Measurements from ENCODE around the gene SLC22A2.

The SLC22A2 gene

DNA sequence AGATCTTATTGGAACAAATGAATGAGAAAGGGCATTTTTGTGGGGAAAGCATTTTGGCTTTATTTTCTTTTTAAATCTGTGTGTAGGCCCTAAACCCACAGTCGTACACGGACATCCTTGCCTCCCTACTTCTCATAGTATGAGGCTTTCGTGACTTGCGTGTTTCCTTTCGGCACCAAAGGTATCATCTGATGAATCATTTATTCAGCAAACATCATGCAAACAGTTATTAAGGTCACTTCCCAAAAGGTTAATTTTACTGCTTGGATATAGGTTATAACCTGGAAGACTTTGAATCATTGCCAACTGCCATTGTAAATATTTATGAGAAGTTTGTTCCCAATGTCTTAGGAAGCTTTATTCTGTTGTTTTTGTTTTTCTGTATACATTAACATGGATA lies 15.1 kb upstream of the SLC22A2 start:
- no peak for DNase-seq (ENCODE audit: low read depth in 2 of 2)

DNA sequence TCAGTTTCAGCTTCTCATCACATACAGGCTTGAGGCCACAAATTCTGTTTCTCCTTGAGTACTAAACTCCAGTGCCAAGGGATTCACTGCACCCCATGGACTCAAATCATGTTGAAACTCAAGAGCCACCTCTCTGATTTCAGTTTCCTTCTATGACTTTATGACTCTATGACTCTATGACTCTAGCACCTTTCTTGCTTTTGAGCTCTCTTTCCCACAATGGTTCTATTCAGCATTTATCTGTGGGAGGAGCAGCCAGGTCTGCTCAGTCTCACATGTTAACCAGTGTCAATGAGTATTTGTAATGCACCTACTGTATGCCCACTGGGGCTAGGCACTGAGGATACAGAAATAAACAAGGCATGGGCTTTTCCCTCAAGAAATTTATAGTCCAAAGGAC lies 14.6 kb upstream of the SLC22A2 start:
- DNase-seq (ENCODE audit: low read depth in 2 of 2): no peak

DNA sequence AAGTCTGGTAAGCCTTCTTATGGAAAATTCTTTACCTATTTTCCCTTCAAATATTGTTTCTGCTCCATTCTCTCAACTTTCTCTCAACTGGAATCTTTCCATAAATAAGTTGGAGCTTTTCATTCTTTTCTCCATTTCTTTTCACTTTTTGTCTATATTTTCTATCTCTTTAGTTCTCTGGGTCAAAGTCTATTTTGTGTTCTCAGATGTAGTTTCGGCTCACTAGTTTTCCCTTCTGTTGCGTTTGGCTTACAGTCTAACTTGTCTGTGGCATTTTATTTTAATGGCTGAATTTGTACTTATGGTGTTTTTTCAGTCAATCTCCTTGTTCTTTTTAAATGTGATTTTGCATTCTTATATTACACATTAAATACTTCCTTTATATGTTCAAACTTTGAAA lies 14.1 kb upstream of the SLC22A2 start:
- no peak for DNase-seq (ENCODE audit: low read depth in 2 of 2)

DNA sequence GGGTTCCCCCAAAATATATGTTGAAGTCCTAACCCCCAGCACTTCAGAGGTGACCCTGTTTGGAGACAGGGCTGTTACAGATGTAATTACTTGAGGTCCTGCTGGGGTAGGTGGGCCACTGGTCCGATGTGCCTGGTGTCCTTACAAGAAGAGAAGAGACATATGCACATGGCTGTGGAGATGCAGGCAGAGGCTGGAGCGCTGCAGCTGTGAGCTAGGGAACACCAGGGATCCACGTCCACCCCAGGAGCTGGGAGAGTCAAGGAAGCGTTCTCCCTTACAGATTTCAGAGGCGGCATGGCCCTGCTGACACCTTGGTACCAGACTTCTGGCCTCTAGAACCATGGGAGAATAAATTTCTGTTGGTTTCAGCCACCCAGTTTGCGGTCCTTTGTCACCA lies 11.7 kb upstream of the SLC22A2 start:
- DNase-seq (ENCODE audit: low read depth in 2 of 2): no peak

DNA sequence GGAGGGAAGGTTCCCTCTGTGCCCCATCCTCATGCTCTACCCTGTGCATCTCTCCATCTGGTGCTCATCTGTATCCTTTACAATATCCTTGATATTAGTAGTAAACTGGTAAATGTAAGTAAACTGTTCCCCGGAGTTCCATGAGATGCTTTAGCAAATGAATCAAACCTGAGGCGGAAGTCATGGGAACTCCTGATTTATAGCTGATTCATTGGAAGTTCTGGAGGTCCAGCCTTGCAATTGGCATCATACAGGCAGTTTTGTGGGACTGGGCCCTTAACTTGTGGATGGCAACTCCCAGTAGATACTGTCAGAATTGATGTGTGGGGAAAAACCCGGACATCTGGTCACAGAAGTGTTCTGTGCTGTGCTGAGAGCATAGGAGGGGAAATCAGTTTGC lies 11.2 kb upstream of the SLC22A2 start:
- DNase-seq (ENCODE audit: low read depth in 2 of 2): no peak

DNA sequence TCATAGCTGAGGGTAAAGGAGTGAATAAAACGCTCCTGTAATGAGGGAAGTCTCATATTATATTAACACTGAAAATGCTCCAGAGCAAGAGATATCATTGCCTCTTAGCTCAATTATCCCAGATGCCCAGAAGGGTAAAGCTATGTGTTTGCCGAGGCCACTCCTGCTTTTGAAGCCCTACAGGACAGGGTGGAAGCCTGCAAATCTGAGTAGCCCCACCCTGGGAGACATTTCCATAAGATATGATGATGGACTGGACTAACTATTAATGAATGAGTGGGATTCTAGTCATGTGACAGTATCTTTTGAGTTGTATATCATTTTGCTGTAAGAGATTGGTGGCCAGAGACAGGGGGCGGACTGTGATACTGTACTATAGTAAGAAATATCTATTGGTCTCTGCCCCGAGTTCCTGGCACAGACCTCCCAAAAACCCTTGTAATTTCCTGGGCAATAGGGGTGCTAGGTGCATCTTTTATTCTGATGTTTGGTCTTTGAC lies 10.5 kb upstream of the SLC22A2 start:
- no peak for DNase-seq (ENCODE audit: low read depth in 2 of 2)

DNA sequence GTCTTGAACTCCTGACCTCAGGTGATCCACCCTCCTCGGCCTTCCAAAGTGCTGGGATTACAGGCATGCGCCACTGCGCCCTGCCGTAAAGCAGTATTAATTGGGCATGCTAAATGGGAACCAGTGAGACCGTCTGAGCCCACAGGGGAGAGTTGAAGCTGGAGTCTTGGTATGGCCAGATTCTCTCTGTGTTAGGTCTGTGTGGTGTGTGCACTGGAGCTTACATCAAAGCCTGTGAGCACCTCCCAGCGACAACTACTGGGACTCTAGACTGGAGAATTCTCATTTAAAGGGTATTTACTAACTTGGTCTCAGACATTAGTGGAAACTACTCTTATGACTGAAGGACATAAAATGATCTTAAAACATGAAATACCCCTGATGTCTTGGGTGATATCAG lies 8.5 kb upstream of the SLC22A2 start:
- DNase-seq (ENCODE audit: low read depth in 2 of 2): no peak

DNA sequence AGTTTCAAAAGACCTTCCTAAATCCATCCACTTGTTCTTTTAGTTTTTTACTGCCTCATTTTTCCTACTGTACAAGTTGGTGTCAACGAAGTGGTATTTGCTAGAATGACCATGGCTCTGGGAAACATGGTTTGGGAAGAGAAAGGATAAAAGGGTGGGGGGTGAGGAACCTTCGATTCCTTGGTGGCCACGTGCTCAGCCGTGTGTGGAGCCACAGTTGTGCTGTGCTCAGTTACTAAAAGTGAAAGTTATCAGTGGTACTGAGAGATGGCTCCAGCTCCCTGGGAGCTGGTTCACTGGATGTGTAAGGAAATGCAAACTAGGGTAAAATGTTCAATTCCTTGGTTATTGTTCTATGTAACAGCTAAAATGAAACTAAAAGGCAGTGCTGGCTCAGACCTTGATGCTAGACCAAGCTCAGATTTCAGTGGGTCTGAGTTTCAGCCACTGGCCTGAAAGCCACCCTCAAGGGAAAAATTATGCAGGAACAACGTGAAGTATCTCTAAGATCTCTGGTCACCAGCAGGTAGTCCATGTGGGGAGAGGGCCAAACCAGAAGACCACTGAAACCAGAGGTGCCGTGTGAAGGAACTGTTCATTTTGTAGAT lies 7.4 kb upstream of the SLC22A2 start:
- no peak for DNase-seq (ENCODE audit: low read depth in 2 of 2)

DNA sequence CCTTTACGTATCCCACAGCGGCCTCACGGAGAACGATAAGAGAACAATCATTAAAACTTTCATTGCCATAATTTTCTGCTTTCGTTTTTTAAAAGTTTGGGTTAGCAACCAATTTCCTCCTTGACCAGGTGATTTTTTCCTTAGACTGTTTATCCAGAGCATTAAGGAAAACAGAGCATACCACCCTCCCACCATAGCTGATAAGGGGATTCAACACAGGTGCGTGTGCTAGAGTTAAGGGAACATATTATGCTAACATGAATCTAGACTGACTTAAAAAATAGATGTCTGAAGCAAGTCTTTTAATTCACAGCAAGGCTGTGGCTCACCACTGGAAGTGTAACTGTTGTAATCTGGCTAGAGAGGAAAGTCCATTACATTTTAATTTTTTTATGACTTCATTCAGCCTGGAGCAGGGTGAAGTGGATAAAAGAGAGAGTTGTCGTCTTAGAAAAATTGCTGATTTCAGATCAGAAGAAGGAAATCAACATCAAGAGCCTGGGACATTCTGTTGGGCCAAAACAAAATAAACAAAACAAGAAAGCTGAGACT lies 5.5 kb upstream of the SLC22A2 start:
- no peak for DNase-seq (ENCODE audit: low read depth in 2 of 2)

DNA sequence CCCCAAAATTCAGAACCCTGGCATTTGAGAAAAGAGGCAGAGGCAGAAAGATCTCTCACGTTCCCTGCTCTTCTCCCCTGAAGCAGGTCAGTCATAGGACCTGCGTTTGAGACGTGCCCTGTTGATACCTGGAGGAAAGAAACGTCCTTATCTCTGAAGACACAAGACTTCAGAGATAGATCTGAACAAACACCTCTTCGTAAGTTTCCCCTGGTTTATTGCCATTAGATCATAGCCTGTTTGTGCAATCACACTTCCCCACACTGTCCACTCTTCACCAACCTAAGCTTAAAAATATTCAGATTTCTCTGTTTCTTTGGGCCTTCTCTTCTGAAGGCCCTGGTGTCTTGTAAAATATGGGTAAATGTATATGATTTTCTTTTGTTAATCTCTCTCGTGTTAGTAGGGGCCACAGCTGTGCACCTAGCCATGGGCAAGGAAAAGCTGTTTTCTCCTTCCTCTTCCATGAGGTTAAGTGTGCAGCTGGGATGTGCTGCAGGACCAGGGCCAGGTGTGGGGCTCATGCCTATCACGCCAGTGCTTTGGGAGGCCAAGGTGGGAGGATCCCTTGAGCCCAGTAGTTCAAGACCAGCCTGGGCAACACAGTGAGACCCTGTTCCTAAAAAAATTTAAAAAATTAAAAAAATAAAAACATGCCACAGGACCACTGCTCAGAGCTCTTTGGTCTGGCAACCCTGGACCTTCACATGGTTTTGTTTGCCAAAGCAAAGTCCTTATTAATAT lies 4.7 kb upstream of the SLC22A2 start:
- no peak for DNase-seq (ENCODE audit: low read depth in 2 of 2)

DNA sequence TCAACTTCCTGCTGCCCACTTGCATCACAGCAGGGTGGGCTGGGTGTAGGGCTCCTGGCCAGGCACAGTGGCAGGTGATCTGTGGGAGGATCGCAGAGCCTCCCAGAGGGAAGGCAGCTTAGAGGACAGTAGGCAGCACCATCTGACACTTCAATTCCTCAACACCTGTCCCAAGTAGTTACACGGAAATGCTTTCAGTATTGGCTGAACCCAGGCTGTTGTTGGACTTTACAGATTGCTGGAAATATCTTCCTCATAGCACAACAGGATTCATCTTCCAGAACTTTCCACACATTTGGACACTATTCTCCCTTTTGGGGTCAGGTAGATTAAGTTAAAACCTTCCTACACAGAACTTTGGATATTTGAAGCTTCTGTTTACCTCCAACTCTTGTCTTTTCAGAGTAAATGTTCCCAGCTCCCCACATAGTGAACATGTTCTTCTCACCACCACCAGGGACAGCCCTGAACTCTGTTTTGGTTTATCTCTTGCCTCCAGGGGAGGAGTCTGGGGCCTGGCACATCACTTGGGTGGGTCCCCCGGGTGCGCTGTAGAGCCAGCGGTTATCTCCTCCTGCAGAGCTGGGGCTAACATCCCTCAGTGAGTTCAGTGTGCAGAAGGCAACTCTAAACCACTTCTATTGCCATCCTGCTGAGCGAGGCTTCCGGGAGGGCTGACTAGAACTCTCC lies 3.5 kb upstream of the SLC22A2 start:
- no peak for DNase-seq (ENCODE audit: low read depth in 2 of 2)

DNA sequence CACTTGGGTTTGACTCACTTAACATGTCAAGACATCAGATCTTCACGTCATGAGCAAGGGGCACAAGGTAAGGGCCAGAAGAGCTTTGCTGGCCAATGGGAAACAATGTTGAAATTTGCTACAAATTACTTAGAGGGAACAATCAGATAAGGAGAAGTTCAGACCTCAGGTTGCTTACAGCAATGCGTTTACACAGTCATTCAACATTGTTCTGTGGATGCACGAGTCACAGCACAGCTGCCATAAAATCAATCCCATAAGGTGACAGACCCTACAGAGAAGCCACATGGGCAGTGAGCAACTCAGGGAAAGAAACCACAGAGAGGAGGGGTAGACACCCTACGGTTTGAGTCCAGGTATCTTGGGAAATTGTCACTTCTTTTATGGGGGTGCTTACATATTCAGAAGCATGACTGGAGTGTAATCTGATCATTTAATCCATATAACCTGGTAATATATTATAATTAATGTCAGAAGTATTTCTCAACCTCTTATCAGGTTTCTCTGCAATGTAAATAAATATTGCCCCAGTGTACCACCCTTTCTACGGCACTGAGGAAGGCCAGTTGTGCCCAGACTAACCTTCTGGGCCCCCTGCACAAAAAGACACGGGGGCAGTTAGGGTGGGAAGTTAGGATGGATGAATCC lies 2.3 kb upstream of the SLC22A2 start:
- DNase-seq (ENCODE audit: low read depth in 2 of 2): no peak

DNA sequence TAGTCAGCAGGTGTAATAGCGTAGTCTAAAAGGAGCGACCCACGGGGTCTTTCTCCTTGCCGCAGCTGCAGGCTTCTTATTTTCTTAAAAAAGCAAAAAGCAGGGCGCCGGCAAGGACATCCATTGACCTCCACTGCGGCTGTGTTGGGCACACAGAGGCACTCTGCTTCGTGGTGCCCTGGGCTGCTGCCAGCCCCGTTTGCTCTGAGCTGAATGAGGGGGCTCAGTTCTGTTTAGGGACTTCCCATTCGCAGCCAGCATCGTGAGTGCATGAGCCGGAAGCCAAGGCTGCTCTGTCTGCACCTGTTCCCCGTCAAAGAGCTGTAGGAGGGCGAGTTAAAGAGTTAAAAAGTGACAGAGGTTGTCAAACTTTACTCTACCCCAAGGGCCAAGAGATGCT lies 1.7 kb upstream of the SLC22A2 start:
- DNase-seq (ENCODE audit: low read depth in 2 of 2): no peak

DNA sequence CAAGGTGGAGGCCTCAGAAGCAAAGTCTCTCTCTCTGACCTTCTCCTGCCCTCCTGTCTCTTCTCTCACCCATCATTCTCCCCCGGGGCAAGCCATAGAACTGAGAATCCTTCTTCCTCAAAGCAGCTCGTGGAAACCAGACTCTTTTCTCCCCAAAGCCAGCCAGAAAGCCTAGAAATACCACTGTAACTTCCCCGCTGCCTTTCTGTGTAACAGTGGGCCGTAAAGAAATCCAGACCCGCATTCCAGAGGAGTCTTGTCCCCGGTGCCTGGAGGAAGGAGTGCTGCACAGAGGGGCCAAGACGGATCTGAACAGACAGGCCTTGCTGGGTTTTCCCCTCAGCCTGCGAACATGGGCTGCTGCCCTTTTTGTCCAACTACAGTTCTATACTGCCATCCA lies 977 bp upstream of the SLC22A2 start:
- no peak for DNase-seq (ENCODE audit: low read depth in 2 of 2)

DNA sequence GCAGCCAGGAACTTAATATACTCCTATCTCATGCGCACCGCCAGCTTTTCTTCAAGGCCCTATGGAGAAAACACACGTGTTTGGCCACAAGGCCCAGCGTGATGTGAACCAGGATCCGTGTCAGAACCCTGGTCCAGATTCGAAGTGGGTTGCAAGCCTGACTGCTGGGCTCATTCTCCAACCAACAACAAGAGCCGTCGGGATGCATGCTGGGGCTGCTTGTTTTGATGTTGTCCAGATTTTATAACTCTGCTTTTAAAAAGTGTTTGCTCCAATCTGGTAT lies 463 bp upstream of the SLC22A2 start:
- no peak for DNase-seq (ENCODE audit: low read depth in 2 of 2)

DNA sequence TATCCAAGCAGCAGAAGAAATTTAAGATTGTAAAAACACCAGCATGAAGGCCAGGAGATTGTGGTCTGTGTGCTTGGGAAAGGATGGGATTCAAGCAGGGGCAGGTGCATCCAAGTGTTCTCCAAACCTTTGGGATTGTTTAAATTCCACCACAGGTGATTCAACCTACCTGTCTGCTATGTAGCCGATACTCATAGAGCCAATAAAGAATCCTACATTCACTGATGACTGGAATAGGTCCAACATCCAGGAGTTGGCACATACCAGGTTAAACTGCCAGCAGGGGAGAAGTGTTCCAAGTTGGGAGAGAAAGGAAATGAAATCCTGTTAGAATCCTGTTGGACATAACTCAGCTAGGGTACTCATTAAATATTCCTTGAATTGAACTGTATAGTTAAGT lies 2.2 kb downstream of the SLC22A2 start:
- DNase-seq (ENCODE audit: low read depth in 2 of 2): no peak

DNA sequence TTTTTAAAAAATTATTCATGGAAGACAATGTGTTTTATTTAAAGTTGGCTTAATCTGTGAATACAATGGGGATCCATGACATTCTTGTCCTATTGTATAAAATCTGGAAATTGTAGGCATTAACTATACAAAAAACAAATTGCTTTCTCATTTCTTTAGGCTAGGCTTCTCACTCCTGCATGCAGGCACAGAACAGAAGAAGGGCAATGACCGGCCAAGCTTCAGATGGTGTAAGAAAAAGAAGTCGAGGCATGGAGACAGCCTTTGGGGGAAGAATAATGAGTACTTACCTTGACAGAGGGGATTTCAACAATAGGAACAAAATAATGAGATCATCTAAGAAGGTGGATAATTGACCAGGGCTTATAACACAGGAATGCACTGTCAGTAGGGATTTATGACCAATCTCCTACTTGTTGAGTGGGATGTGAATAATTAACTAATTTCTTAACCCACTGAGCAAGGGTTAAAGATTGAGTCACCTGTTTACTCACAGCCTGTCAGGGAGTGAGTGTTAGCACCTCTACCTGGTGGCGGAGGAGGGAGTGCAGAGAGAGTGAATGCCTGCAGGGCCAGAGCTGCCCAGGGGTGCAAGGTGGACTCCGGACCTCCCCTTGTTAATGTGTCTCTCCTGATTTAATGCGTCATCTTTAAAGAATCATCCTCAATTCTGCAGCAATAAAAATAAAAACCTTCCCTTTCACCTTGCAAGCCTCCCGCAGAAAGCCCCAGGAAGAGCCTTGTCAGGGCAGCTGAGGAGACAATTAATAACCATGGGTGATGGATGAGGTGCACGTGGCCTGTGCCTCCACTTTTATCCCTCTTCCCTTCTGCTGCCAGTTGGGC lies 3.9 kb downstream of the SLC22A2 start:
- no peak for DNase-seq (ENCODE audit: low read depth in 2 of 2)

DNA sequence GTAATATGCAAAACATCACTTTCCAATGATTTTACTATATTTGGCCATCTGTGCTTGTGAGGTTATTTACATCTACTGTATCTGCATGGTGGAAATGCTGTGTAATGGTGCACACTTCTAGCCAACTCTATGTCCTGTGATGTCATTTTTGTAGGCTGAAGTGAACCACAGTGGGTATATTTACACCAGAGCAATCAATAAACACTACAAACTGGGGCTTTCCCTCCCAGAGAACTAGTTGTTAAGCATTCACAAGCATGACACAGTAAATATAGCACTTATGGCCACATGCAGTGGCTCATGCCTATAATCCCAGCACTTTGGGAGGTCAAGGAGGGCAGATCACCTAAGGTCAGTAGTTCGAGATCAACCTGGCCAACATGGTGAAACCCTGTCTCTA lies 4.9 kb downstream of the SLC22A2 start:
- DNase-seq (ENCODE audit: low read depth in 2 of 2): no peak

DNA sequence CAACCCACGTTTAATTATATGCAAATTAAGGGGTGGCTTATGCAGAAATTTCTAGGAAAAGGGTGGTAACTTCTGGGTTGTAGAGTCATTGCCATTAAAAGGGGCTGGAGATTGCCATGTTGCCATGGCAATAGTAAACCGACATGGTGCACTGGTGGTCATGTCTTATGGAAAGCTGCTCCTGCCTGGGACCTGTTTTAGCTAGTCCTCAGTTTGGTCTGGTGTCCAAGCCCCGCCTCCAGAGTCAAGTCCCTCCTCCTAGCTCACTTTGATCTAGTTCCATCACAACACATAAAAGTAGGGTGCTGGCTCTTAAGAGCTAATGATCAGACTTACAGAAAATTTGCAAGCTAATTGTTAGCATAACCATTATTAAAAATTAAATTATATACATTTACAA lies 5.3 kb downstream of the SLC22A2 start:
- no peak for DNase-seq (ENCODE audit: low read depth in 2 of 2)

DNA sequence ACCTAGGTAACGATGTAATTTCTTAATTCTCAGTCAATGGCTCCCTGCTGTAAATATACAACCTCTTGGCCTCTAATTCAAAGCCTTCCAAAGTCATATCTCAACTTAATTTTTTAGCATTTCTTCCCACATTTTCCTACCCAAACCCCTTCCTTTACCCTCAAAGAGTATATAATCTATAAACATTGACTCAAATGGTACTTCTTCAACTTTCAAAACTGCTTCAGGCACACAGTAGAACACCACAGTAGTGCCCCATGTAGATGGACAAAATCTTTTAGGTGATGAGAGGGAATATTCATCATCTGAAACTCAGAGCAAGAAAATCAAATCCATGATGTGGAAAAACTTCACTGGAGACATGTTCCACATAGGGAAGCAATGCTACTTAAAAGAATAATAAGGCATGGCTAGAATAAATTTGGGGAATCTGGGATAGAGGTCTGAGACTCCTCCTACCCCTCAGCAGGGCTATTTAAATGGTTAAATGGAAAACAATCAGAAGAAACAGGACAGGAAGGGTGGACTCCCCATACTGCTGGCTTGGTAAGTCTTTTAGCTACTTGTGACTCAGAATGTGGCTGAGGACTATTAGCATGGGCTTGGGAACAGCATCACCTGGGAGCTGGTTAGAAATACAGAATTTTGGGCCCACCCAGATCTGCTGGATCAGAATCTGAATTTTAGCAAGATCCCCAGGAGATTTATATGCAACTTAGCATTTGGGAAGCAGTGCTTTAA lies 6.4 kb downstream of the SLC22A2 start:
- no peak for DNase-seq (ENCODE audit: low read depth in 2 of 2)

DNA sequence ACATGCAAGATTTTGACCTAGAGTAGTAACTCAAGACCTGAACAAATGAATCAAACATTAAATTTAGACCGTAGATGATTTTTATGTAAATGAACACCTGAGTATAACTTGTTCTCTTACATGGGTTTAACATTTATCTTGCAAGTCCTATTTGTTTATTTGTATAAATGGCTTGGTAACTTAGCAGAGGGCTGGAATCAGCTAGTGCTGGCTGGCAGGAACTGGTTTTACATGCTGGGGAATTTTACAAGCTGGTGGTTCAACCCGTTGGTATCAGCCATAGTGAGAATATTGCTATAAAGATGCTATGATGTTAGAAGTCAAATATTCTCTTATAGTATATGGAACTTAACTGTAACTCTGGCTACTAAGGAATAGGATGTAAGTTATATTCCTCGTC lies 8.9 kb downstream of the SLC22A2 start:
- DNase-seq (ENCODE audit: low read depth in 2 of 2): no peak
